PC-9 (cell line): ENCODE measurements around the gene PPP1R3G. TPM values are rescaled to one million over a fixed set of nuclear protein-coding genes. Genes with fewer than 3 reads are reported as not detected.

Source experiments
- BruUV-seq: library from RNA; stranded (reverse); fragments of 400-500 nt; replicated peaks from 2 replicates; lab custom pipeline; 2021; lab: Mats Ljungman, UMichigan
- CTCF ChIA-PET: fragments of 300-600 bp; sonication (Branson Sonifier 250); formaldehyde crosslinking; loops from one replicate; lab custom pipeline; 2022; ENCODE audit warnings: antibody characterized with exemption; lab: Charles Lee
- POLR2A ChIA-PET: fragments of 300-600 bp; sonication (Branson Sonifier 250); formaldehyde crosslinking; loops from one replicate; lab custom pipeline; 2022; ENCODE audit warnings: antibody characterized with exemption; ENCODE audit not compliant: unreplicated experiment; lab: Charles Lee
- DNase-seq, 2 experiments: peaks; one replicate each; pipeline versions ENCODE4 v3.0.0 to v3.0.0-alpha.2; 2015 to 2022; ENCODE audit warnings: mixed read lengths in 1 of 2
- H2AFZ ChIP-seq: fragments of 200-600 bp; sonication (generic); 2 replicates; pipeline ENCODE4 v1.8.1; 2017; ENCODE audit warnings: antibody characterized with exemption
- H3F3A ChIP-seq: fragments of 200-600 bp; sonication (generic); 2 replicates; pipeline ENCODE4 v1.8.1; 2017; ENCODE audit warnings: antibody characterized with exemption, mild to moderate bottlenecking, low read depth; ENCODE audit not compliant: insufficient read depth
- H3K27ac ChIP-seq: fragments of 200-600 bp; sonication (generic); 2 replicates; pipeline ENCODE4 v1.6.1; 2016; ENCODE audit warnings: mixed run types
- H3K27me3 ChIP-seq: fragments of 200-600 bp; sonication (generic); 2 replicates; pipeline ENCODE4 v1.6.1; 2016; ENCODE audit warnings: low read depth, mixed run types; ENCODE audit not compliant: insufficient read depth
- H3K36me3 ChIP-seq: fragments of 200-600 bp; sonication (generic); 2 replicates; pipeline ENCODE4 v1.6.1; 2016; ENCODE audit warnings: low read depth, mixed run types
- H3K4me1 ChIP-seq: fragments of 200-600 bp; sonication (generic); replicated peaks from 2 replicates; pipeline ENCODE4 v1.6.1; 2016; ENCODE audit warnings: mixed run types; ENCODE audit not compliant: insufficient read depth
- H3K4me2 ChIP-seq: fragments of 200-600 bp; sonication (generic); 2 replicates; pipeline ENCODE4 v1.6.1; 2017; ENCODE audit warnings: mixed run types
- H3K4me3 ChIP-seq: fragments of 200-600 bp; sonication (generic); 2 replicates; pipeline ENCODE4 v1.6.1; 2016; ENCODE audit warnings: mixed run types
- H3K79me2 ChIP-seq: fragments of 200-600 bp; sonication (generic); 2 replicates; pipeline ENCODE4 v1.6.1; 2017; ENCODE audit warnings: low read depth, mixed run types
- H3K9me2 ChIP-seq: fragments of 200-600 bp; sonication (generic); 2 replicates; pipeline ENCODE4 v1.8.1; 2017; ENCODE audit warnings: mild to moderate bottlenecking; ENCODE audit not compliant: insufficient read depth
- H3K9me3 ChIP-seq: fragments of 200-600 bp; sonication (generic); 2 replicates; pipeline ENCODE4 v1.8.1; 2016; ENCODE audit warnings: low read depth; ENCODE audit not compliant: insufficient read depth
- H4K20me1 ChIP-seq: fragments of 200-600 bp; sonication (generic); 2 replicates; pipeline ENCODE4 v1.8.1; 2017; ENCODE audit not compliant: insufficient read depth
- CTCF ChIP-seq: fragments of 200-600 bp; sonication (generic); conservative IDR thresholded peaks from 2 replicates; pipeline ENCODE4 v1.6.1; 2017; ENCODE audit warnings: mixed run types, antibody characterized with exemption, mild to moderate bottlenecking, moderate library complexity
- EZH2 ChIP-seq: fragments of 200-600 bp; sonication (generic); IDR thresholded peaks from 2 replicates; pipeline ENCODE4 v1.8.0; 2017; ENCODE audit warnings: antibody characterized with exemption, low read depth
- intact Hi-C: fragments of 100-400 bp; cut with micrococcal nuclease; formaldehyde crosslinking; loops from one replicate; pipeline ENCODE4 v1.10.0; 2022; ENCODE audit not compliant: unreplicated experiment
- total RNA-seq: library from RNA; stranded (reverse); gene quantifications from 2 replicates; pipeline ENCODE4 v1.2.3, GENCODE V29; 2021

The PPP1R3G gene
- total RNA-seq, 1 experiment from 2014 or later = 1.1 TPM

- TF ChIP-seq EZH2 = no peak
- no peak for TF ChIP-seq CTCF
- no peaks in the 10 kb centered on the region for H3K9me3 ChIP-seq
- intact Hi-C loops = no loop called here
- H3K4me3 ChIP-seq = no peak overlapping the region
- H4K20me1 ChIP-seq = no peaks in the 10 kb centered on the region
- H3K36me3 ChIP-seq = no peaks in the 10 kb centered on the region
- no peak for DNase-seq
- no peak overlapping the region for H3K27ac ChIP-seq
- no peak overlapping the region for H3K4me2 ChIP-seq
- no peaks in the 10 kb centered on the region for H3K27me3 ChIP-seq
- H3K4me1 ChIP-seq = no peaks in the 10 kb centered on the region
- H3K79me2 ChIP-seq = no peaks in the 10 kb centered on the region
- no peaks in the 10 kb centered on the region for H3F3A ChIP-seq
- no peak overlapping the region for H2AFZ ChIP-seq
- BruUV-seq = no TSS peak
- ChIA-PET CTCF (no interaction called here), POLR2A (interaction anchor here (0.5 kb wide), 1 partner anchor 29 kb away, joined by 7 read pairs; no protein-coding TSS in a partner anchor)
- H3K9me2 ChIP-seq = no peaks in the 10 kb centered on the region
These were observed 38.7 kb upstream of the PPP1R3G start for GRCh38 chr6:5046430-5046829.

GRCh38 chr6:5050009-5050408 lies 35.1 kb upstream of the PPP1R3G start:
- H3K27me3 ChIP-seq = no peaks in the 10 kb centered on the region
- no peak overlapping the region for H3K4me3 ChIP-seq
- H2AFZ ChIP-seq = no peak overlapping the region
- no peaks in the 10 kb centered on the region for H3K9me3 ChIP-seq
- intact Hi-C loops = no loop called here
- TF ChIP-seq EZH2 (no peak), CTCF (no peak)
- no peaks in the 10 kb centered on the region for H3K4me1 ChIP-seq
- DNase-seq = no peak
- no TSS peak for BruUV-seq
- no peaks in the 10 kb centered on the region for H3K9me2 ChIP-seq
- H3K4me2 ChIP-seq = no peak overlapping the region
- ChIA-PET CTCF (interaction anchor here (0.7 kb wide), 1 partner anchor 35 kb away, joined by 5 read pairs; no protein-coding TSS in a partner anchor), POLR2A (no interaction called here)
- H3K79me2 ChIP-seq = no peaks in the 10 kb centered on the region
- no peaks in the 10 kb centered on the region for H3F3A ChIP-seq
- no peaks in the 10 kb centered on the region for H4K20me1 ChIP-seq
- no peaks in the 10 kb centered on the region for H3K36me3 ChIP-seq
- no peak overlapping the region for H3K27ac ChIP-seq

- Histone ChIP-seq H3K27me3 (no peaks in the 10 kb centered on the region), H3K4me1 (no peaks in the 10 kb centered on the region), H3K9me3 (no peaks in the 10 kb centered on the region), H4K20me1 (no peaks in the 10 kb centered on the region), H3K9me2 (no peaks in the 10 kb centered on the region), H3K4me3 (no peak overlapping the region), H3F3A (no peaks in the 10 kb centered on the region), H2AFZ (no peak overlapping the region), H3K27ac (no peak overlapping the region), H3K36me3 (no peaks in the 10 kb centered on the region), H3K4me2 (no peak overlapping the region), H3K79me2 (no peaks in the 10 kb centered on the region)
- TF ChIP-seq CTCF (no peak), EZH2 (no peak)
- CTCF ChIA-PET = no interaction called here
- no peak for DNase-seq
- BruUV-seq = no TSS peak
- POLR2A ChIA-PET = no interaction called here
- intact Hi-C loops = no loop called here
These were observed 33.7 kb upstream of the PPP1R3G start for GRCh38 chr6:5051394-5051793.
